EH (cell line): ENCODE results near the gene SRP14.

Experiments
- DNase-seq: peaks from one replicate; pipeline ENCODE4 v3.0.0-alpha.2; 2015; ENCODE audit warnings: low read depth

Gene SRP14

GRCh38 chr15:40067921-40068624 is 29.1 kb upstream of the SRP14 start:
- DNase-seq: no peak

GRCh38 chr15:40066589-40066988 is 27.6 kb upstream of the SRP14 start:
- no peak for DNase-seq

- DNase-seq: no peak
Measured at GRCh38 chr15:40065166-40065565, 26.2 kb upstream of the SRP14 start.

GRCh38 chr15:40064231-40064894 is 25.4 kb upstream of the SRP14 start:
- DNase-seq: peak; percentile 90

GRCh38 chr15:40063563-40064011 is 24.6 kb upstream of the SRP14 start:
- DNase-seq: peak; percentile 87

- DNase-seq: no peak
Measured at GRCh38 chr15:40062816-40063562, 24.0 kb upstream of the SRP14 start.

GRCh38 chr15:40061212-40061901 is 22.4 kb upstream of the SRP14 start:
- DNase-seq: no peak

GRCh38 chr15:40060236-40060961 is 21.4 kb upstream of the SRP14 start:
- no peak for DNase-seq

- DNase-seq: no peak
Measured at GRCh38 chr15:40059821-40060220, 20.8 kb upstream of the SRP14 start.

- peak; percentile 68 for DNase-seq
Measured at GRCh38 chr15:40058476-40059140, 19.6 kb upstream of the SRP14 start.

GRCh38 chr15:40055576-40056293 is 16.8 kb upstream of the SRP14 start:
- DNase-seq: no peak

GRCh38 chr15:40054855-40055575 is 16.0 kb upstream of the SRP14 start:
- peak; percentile 50 for DNase-seq

GRCh38 chr15:40054605-40054854 is 15.5 kb upstream of the SRP14 start:
- DNase-seq: no peak

GRCh38 chr15:40053831-40054604 is 15.0 kb upstream of the SRP14 start:
- DNase-seq: no peak

- DNase-seq: no peak
Measured at GRCh38 chr15:40053079-40053830, 14.3 kb upstream of the SRP14 start.

GRCh38 chr15:40052604-40053003 is 13.6 kb upstream of the SRP14 start:
- DNase-seq: no peak

- no peak for DNase-seq
Measured at GRCh38 chr15:40051616-40052415, 12.8 kb upstream of the SRP14 start.
